OCI-LY3 (cell line): Measurements from ENCODE around the gene RAB6A.
A peak's percentile ranks its signal among the peaks of the same experiment; 100 is the strongest.
"Not testable (repeated sequence)": the region's sequence is repeated elsewhere in the genome, so short reads cannot be mapped to it uniquely, and the experiment has no call there.

Experiments
- H2AFZ ChIP-seq: fragments of 200-600, 300-600 bp; shearing (Covaris generic); 2 replicates; pipeline ENCODE4 v1.6.0; 2014; ENCODE audit warnings: antibody characterized with exemption, low read depth, low read length
- H3K27ac ChIP-seq: fragments of 200-600, 300-600 bp; sonication (generic); 2 replicates; pipeline ENCODE4 v1.5.1; 2014; ENCODE audit warnings: mild to moderate bottlenecking, low read length, moderate library complexity, mixed read lengths
- H3K27me3 ChIP-seq: fragments of 200-600, 300-600 bp; sonication (generic); 2 replicates; pipeline ENCODE4 v1.6.1; 2014; ENCODE audit warnings: low read depth, low read length, mixed read lengths
- H3K36me3 ChIP-seq: fragments of 200-600, 300-600 bp; sonication (generic); replicated peaks from 2 replicates; pipeline ENCODE3; 2014; ENCODE audit warnings: low read depth, low read length, mixed read lengths
- H3K4me1 ChIP-seq: fragments of 300-600, 200-600 bp; sonication (generic); 2 replicates; pipeline ENCODE4 v1.6.1; 2014; ENCODE audit warnings: low read length, mixed read lengths
- H3K4me2 ChIP-seq: fragments of 200-600, 300-600 bp; sonication (generic); 2 replicates; pipeline ENCODE4 v1.6.1; 2014; ENCODE audit warnings: low read length, mixed read lengths
- H3K4me3 ChIP-seq: fragments of 300-600, 200-600 bp; sonication (generic); 2 replicates; pipeline ENCODE4 v1.5.1; 2014; ENCODE audit warnings: antibody characterized with exemption, mild to moderate bottlenecking, low read length, moderate library complexity
- H3K79me2 ChIP-seq: fragments of 300-600, 200-600 bp; shearing (Covaris generic); 2 replicates; pipeline ENCODE4 v1.6.1; 2014; ENCODE audit warnings: mild to moderate bottlenecking, low read length, mixed read lengths
- H3K9ac ChIP-seq: fragments of 300-600, 200-600 bp; shearing (Covaris generic); 2 replicates; pipeline ENCODE4 v1.6.0; 2014; ENCODE audit warnings: mild to moderate bottlenecking, low read length, moderate library complexity
- H3K9me3 ChIP-seq: fragments of 200-600, 300-600 bp; shearing (Covaris generic); 2 replicates; pipeline ENCODE4 v1.6.1; 2014; ENCODE audit warnings: low read length, mixed read lengths; ENCODE audit not compliant: insufficient read depth
- H4K20me1 ChIP-seq: fragments of 200-600, 300-600 bp; sonication (generic); 2 replicates; pipeline ENCODE4 v1.6.1; 2016; ENCODE audit warnings: low read length, mixed read lengths; ENCODE audit not compliant: insufficient read depth
- EZH2phosphoT487 ChIP-seq: fragments of 200-600 bp; shearing (Covaris generic); IDR thresholded peaks from 2 replicates; pipeline ENCODE4 v1.6.1; 2018; ENCODE audit warnings: antibody characterized with exemption, mixed run types, low read depth
- TF ChIP-seq, protein P1 (sequence below): fragments of 200-600, 300-600 bp; sonication (generic); IDR thresholded peaks from 2 replicates; pipeline ENCODE4 v1.5.1; 2014; ENCODE audit warnings: antibody characterized with exemption, low read length, low read depth

The RAB6A gene

DNA sequence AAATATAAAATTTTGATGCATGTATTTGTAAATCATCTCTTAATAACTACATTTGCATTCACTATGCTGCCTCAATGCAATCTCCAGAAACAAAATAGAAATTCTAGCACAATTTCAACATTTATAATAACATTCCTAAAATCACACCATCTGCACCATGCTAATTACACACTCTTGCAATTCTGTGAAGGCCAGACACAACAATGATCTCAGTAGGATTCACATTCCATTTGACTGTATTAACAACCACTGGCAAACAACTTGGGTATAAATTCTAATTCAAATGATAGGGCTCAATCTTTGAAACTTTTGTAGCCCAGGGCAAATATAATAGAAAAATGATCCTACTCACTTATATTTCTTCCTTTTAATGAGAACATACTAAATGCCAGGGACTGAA is 25.9 kb downstream of the RAB6A start:
- no peaks in the 10 kb centered on the region for H3K27me3 ChIP-seq
- H3K4me3 ChIP-seq: no peak overlapping the region
- H3K4me2 ChIP-seq: no peak overlapping the region
- H3K79me2 ChIP-seq: peaks cover 46% of the 10 kb centered on the region
- no peak overlapping the region for H3K27ac ChIP-seq
- no peak overlapping the region for H3K9ac ChIP-seq
- H3K4me1 ChIP-seq: no peaks in the 10 kb centered on the region
- H3K36me3 ChIP-seq: no peaks in the 10 kb centered on the region
- peaks cover 20% of the 10 kb centered on the region for H4K20me1 ChIP-seq
- TF ChIP-seq, protein P1, sequence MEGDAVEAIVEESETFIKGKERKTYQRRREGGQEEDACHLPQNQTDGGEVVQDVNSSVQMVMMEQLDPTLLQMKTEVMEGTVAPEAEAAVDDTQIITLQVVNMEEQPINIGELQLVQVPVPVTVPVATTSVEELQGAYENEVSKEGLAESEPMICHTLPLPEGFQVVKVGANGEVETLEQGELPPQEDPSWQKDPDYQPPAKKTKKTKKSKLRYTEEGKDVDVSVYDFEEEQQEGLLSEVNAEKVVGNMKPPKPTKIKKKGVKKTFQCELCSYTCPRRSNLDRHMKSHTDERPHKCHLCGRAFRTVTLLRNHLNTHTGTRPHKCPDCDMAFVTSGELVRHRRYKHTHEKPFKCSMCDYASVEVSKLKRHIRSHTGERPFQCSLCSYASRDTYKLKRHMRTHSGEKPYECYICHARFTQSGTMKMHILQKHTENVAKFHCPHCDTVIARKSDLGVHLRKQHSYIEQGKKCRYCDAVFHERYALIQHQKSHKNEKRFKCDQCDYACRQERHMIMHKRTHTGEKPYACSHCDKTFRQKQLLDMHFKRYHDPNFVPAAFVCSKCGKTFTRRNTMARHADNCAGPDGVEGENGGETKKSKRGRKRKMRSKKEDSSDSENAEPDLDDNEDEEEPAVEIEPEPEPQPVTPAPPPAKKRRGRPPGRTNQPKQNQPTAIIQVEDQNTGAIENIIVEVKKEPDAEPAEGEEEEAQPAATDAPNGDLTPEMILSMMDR: no peak
- TF ChIP-seq EZH2phosphoT487: no peak
- no peaks in the 10 kb centered on the region for H3K9me3 ChIP-seq
- H2AFZ ChIP-seq: no peak overlapping the region

DNA sequence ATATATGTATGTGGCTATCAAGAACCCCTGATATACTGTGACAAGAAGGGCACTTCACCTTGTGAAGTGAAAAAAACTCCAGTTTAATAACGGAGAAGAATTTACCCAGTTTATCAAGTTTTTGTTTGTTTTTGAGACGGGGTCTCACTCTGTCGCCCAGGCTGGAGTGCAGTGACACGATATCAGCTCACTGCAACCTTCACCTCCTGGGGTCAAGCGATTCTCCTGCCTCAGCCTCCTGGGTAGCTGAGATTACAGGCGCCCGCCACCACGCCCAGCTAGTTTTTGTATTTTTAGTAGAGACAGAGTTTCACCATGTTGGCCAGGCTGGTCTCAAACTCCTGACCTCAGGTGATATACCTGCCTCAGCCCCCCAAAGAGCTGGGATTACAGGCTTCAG is 26.9 kb downstream of the RAB6A start:
- Histone ChIP-seq H3K79me2 (peaks cover 41% of the 10 kb centered on the region), H4K20me1 (peaks cover 20% of the 10 kb centered on the region)
- H3K27ac ChIP-seq, H3K4me2 ChIP-seq, H3K9me3 ChIP-seq, H3K9ac ChIP-seq, H3K4me3 ChIP-seq, H3K36me3 ChIP-seq, H3K4me1 ChIP-seq, H3K27me3 ChIP-seq, H2AFZ ChIP-seq: not testable (repeated sequence)

DNA sequence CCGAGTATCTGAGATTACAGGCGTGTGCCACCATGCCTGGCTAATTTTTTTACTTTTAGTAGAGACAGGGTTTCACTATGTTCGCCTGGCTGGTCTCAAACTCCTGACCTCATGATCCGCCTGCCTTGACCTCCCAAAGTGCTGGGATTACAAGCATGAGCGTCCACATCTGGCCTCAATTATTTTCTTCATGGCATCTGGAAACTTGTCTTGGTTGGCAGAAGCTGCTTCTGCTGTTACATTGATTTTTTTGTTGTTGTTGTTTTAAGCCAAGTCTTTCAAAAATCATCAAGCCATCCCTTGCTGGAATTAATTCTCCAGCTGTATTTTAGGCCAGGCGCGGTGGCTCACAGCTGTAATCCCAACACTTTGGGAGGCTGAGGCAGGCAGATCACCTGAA is 27.9 kb downstream of the RAB6A start:
- H4K20me1 ChIP-seq: peaks cover 20% of the 10 kb centered on the region

DNA sequence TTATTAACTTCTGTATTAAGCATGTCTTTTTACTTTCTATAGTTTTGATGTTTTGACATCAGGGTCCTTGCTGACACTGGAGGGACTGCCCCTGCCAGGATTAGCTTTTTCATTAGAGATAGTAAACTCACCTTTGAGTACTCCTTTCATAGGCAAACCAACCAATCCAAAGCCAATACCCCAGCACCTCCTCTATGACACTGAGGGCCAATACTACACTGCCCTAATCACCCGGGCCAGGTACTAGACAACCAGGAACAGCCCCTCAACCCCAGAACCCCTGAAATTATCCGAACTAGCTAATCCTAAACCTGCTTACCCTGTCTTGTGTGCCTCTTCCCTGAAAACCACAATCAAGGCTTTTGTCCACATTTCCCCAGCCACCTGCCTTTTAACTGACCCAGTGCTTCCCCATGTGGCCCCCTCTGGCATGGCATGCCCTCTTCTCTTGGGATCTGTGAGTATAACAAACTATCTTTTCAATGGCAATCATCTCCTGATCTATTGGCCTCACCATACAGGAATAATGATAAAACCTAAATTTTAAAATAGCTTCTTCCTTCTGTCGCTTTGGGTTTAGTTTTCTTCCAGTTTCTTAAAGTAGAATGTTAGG is 31.2 kb downstream of the RAB6A start:
- no peak overlapping the region for H3K4me2 ChIP-seq
- no peaks in the 10 kb centered on the region for H3K4me1 ChIP-seq
- no peaks in the 10 kb centered on the region for H3K27me3 ChIP-seq
- no peak overlapping the region for H3K4me3 ChIP-seq
- H2AFZ ChIP-seq: no peak overlapping the region
- no peaks in the 10 kb centered on the region for H3K36me3 ChIP-seq
- H3K9me3 ChIP-seq: no peaks in the 10 kb centered on the region
- H3K27ac ChIP-seq: no peak overlapping the region
- H3K79me2 ChIP-seq: peaks cover 20% of the 10 kb centered on the region
- no peak for TF ChIP-seq EZH2phosphoT487
- TF ChIP-seq, protein P1: peak; percentile 41
- no peak overlapping the region for H3K9ac ChIP-seq
- H4K20me1 ChIP-seq: peaks cover 8% of the 10 kb centered on the region

More for the DNA sequence above, 27.9 kb downstream of the RAB6A start:
- H3K79me2 ChIP-seq: peaks cover 32% of the 10 kb centered on the region
- not testable (repeated sequence) for H3K27ac ChIP-seq, H2AFZ ChIP-seq, H3K9me3 ChIP-seq, H3K4me3 ChIP-seq, H3K4me2 ChIP-seq, H3K9ac ChIP-seq, H3K36me3 ChIP-seq, H3K27me3 ChIP-seq, H3K4me1 ChIP-seq

DNA sequence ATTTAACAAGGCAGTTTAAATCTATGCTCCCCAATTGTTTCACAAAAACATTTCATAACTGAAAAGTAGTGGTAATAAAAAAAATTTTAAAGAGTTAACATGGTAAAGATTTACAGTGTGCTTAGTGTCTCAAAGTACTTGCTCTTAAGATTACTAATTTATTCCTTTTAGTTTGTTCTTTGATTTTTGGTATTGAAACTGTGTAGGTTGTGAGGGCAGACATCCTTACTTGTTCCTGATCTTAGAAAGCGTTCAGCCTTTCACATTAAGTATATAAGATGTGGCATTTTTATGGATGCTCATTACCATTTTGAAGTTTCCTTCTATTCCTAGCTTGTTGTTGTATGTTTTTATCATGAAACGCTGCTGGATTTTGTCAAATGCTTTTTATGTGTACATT is 32.9 kb downstream of the RAB6A start:
- TF ChIP-seq, protein P1: no peak
- no peak for TF ChIP-seq EZH2phosphoT487

More for the DNA sequence above, 32.9 kb downstream of the RAB6A start:
- H2AFZ ChIP-seq: no peak overlapping the region
- H3K27me3 ChIP-seq: no peaks in the 10 kb centered on the region
- H4K20me1 ChIP-seq: peaks cover 5% of the 10 kb centered on the region
- H3K4me2 ChIP-seq: no peak overlapping the region
- H3K27ac ChIP-seq: no peak overlapping the region
- H3K4me3 ChIP-seq: no peak overlapping the region
- H3K79me2 ChIP-seq: peaks cover 9% of the 10 kb centered on the region
- H3K36me3 ChIP-seq: no peaks in the 10 kb centered on the region
- H3K4me1 ChIP-seq: no peaks in the 10 kb centered on the region
- H3K9ac ChIP-seq: no peak overlapping the region
- no peaks in the 10 kb centered on the region for H3K9me3 ChIP-seq
